H1 (cell line): Measurements from ENCODE around the gene RPL39L. TPM values are rescaled to one million over a fixed set of nuclear protein-coding genes. Genes with fewer than 3 reads are reported as not detected.

Experiments used
- BACH1 ChIP-seq: IDR thresholded peaks from 2 replicates; pipeline ENCODE4 v1.6.1; 2012; ENCODE audit warnings: low read length, improper control_type of control experiment
- MAX ChIP-seq: IDR thresholded peaks from 2 replicates; pipeline ENCODE4 v1.6.1; 2012; ENCODE audit warnings: inconsistent platforms
- RAD21 ChIP-seq, 2 experiments: IDR thresholded peaks in 1 of 2; conservative IDR thresholded peaks in 1 of 2; 2 replicates each; pipeline ENCODE4 v1.6.1; 2011; ENCODE audit warnings: low read depth in 2 of 2, low read length in 2 of 2, improper control_type of control experiment in 1 of 2, inconsistent platforms in 1 of 2, mild to moderate bottlenecking in 1 of 2, moderate library complexity in 1 of 2
- polyA plus RNA-seq, 7 experiments: library from polyadenylated mRNA; depleted of rRNA in 3 of 7; stranded (reverse) in 5 of 7; unstranded in 2 of 7; fragments of >200 nt in 5 of 7; fragments of 200-250 nt in 2 of 7; gene quantifications; 1 replicate in 5 of 7; 2 replicates in 1 of 7; 4 replicates in 1 of 7; pipeline versions ENCODE4 v1.2.1 to v1.2.3, GENCODE V29; 2011 to 2013; ENCODE audit warnings: missing spikeins in 2 of 7, mixed read lengths in 2 of 7
- total RNA-seq: library from RNA; stranded (reverse); fragmentation: NEBNext Ultra II Directional; extraction: Animal tissue kit (Norgen Biotek cat#: 25700); gene quantifications from 2 replicates; pipeline ENCODE4 v1.2.1, GENCODE V29; 2021
- TF ChIP-seq, protein P1 (sequence below): IDR thresholded peaks from 2 replicates; pipeline ENCODE4 v1.6.1; 2011; ENCODE audit warnings: low read length, improper control_type of control experiment

The RPL39L gene
- total and polyA plus RNA-seq, 2 of the 8 experiments (the other 6 are each of a cell fraction or from before 2014, with no cell fraction given) = 51.8 to 67.7 TPM

DNA sequence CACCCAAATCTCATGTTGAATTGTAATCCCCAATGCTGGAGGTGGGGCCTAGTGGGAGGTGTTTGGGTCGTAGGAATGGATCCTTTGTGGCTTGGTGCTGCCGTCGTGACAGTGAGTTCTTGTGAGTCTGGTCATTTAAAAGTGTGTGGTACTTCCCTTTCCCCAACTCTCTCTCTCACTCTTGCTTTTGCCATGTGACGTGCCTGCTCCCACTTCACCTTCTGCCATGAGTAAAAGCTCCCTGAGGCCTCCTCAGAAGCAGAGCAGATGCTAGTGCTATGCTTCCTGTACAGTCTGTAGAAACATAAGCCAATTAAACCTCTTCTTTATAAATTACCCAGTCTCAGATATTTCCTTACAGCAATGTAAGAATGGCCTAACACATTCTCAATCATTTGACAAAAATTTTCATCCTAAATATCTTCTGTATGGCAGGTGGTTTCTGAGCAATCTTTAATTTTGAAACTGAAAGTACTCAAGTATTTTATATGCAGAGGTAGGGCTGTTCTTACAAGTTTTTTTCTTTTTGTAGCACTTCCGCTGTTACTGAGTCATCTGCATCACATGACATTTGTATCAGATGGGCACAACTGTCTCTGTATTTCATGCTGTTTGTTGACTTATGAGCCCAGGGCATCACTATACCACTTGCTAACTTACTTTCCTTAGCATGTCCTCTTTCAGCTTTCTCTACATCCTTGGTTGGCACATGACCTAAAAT, 8.8 kb downstream of the RPL39L start (continued):
- TF ChIP-seq, protein P1, sequence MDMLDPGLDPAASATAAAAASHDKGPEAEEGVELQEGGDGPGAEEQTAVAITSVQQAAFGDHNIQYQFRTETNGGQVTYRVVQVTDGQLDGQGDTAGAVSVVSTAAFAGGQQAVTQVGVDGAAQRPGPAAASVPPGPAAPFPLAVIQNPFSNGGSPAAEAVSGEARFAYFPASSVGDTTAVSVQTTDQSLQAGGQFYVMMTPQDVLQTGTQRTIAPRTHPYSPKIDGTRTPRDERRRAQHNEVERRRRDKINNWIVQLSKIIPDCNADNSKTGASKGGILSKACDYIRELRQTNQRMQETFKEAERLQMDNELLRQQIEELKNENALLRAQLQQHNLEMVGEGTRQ = no peak
- TF ChIP-seq RAD21 (IDR thresholded peaks at IDR 0.05 in 1 of 2, conservative IDR thresholded peaks at IDR 0.05 in 1 of 2; ENCODE audit: low read depth in 2 of 2, low read length in 2 of 2) = no peak
- TF ChIP-seq BACH1 = no peak
- TF ChIP-seq MAX = no peak
